KG1 (cell line): ENCODE results near the gene BMP5.
"Not testable (repeated sequence)": the region's sequence is repeated elsewhere in the genome, so short reads cannot be mapped to it uniquely, and the experiment has no call there.

Source experiments
- DNase-seq: peaks from one replicate; lab custom pipeline; 2025; lab: John Stamatoyannopoulos, UW

BMP5 gene

GRCh38 chr6:55875400-55875799 is at the start of gene BMP5:
Gene BMP5 (minus strand): TSS chr6:55875590. CDS start chr6:55874865, 725 bp downstream.
- no peak for DNase-seq

- no peak for DNase-seq
Measured at GRCh38 chr6:55922406-55922805, 47.0 kb upstream of the BMP5 start.

GRCh38 chr6:55919716-55920308 is 44.4 kb upstream of the BMP5 start:
- no peak for DNase-seq

GRCh38 chr6:55918639-55919038 is 43.2 kb upstream of the BMP5 start:
- DNase-seq = no peak

- no peak for DNase-seq
Measured at GRCh38 chr6:55917751-55918415, 42.5 kb upstream of the BMP5 start.

GRCh38 chr6:55916188-55916587 is 40.8 kb upstream of the BMP5 start:
- no peak for DNase-seq

GRCh38 chr6:55913228-55914195 is 38.1 kb upstream of the BMP5 start:
- DNase-seq = no peak

GRCh38 chr6:55910466-55910865 is 35.1 kb upstream of the BMP5 start:
- DNase-seq = not testable (repeated sequence)

GRCh38 chr6:55909911-55910310 is 34.5 kb upstream of the BMP5 start:
- DNase-seq = not testable (repeated sequence)

GRCh38 chr6:55902796-55903195 is 27.4 kb upstream of the BMP5 start:
- no peak for DNase-seq

GRCh38 chr6:55901765-55902270 is 26.4 kb upstream of the BMP5 start:
- DNase-seq = no peak

- no peak for DNase-seq
Measured at GRCh38 chr6:55898342-55898741, 23.0 kb upstream of the BMP5 start.

- no peak for DNase-seq
Measured at GRCh38 chr6:55897346-55897745, 22.0 kb upstream of the BMP5 start.

GRCh38 chr6:55895972-55896730 is 20.8 kb upstream of the BMP5 start:
- no peak for DNase-seq

- DNase-seq = no peak
Measured at GRCh38 chr6:55892749-55893357, 17.5 kb upstream of the BMP5 start.

GRCh38 chr6:55888917-55889316 is 13.5 kb upstream of the BMP5 start:
- no peak for DNase-seq

- DNase-seq = no peak
Measured at GRCh38 chr6:55886185-55886836, 10.9 kb upstream of the BMP5 start.

- no peak for DNase-seq
Measured at GRCh38 chr6:55882718-55883569, 7.6 kb upstream of the BMP5 start.

- no peak for DNase-seq
Measured at GRCh38 chr6:55877283-55877682, 1.9 kb upstream of the BMP5 start.

- no peak for DNase-seq
Measured at GRCh38 chr6:55874316-55874715, 1.1 kb downstream of the BMP5 start.
